HepG2 (cell line): ENCODE results near the gene LRIG1. TPM values are rescaled to one million over a fixed set of nuclear protein-coding genes. Genes with fewer than 3 reads are reported as not detected.

ENCODE experiments used
- ATM ChIP-seq: fragments of 450-650 bp; IDR thresholded peaks from 2 replicates; pipeline ENCODE4 v1.7.1; 2017; ENCODE audit warnings: mild to moderate bottlenecking, borderline replicate concordance
- DPF2 ChIP-seq: sonication (generic); formaldehyde crosslinking; IDR thresholded peaks from 2 replicates; pipeline ENCODE4 v1.4.0; 2020; ENCODE audit warnings: mild to moderate bottlenecking, low read depth, missing genetic modification reagents, borderline replicate concordance
- DRAP1 ChIP-seq: IDR thresholded peaks from 2 replicates; pipeline ENCODE4 v1.6.1; 2016; ENCODE audit warnings: missing genetic modification reagents, missing compliant biosample characterization
- KLF16 ChIP-seq, 2 experiments: sonication (generic) in 1 of 2; formaldehyde crosslinking in 1 of 2; IDR thresholded peaks; 2 replicates each; pipeline versions ENCODE4 v1.6.1 to v1.8.0; 2016 to 2023; ENCODE audit warnings: missing genetic modification reagents in 2 of 2, missing compliant biosample characterization in 1 of 2
- NR3C1 ChIP-seq: sonication (generic); formaldehyde crosslinking; IDR thresholded peaks from 2 replicates; pipeline ENCODE4 v1.4.0; 2020; ENCODE audit warnings: missing genetic modification reagents
- SETDB1 ChIP-seq: sonication (generic); formaldehyde crosslinking; IDR thresholded peaks from 2 replicates; pipeline ENCODE4 v1.5.1; 2020; ENCODE audit warnings: missing genetic modification reagents, mild to moderate bottlenecking, borderline replicate concordance
- SMC3 ChIP-seq: IDR thresholded peaks from 2 replicates; pipeline ENCODE4 v1.6.1; 2011; ENCODE audit warnings: low read length, improper control_type of control experiment
- THAP7 ChIP-seq: sonication (generic); formaldehyde crosslinking; IDR thresholded peaks from 2 replicates; pipeline ENCODE4 v1.8.1; 2023; ENCODE audit warnings: mild to moderate bottlenecking, missing genetic modification reagents
- ZBTB8A ChIP-seq: sonication (generic); formaldehyde crosslinking; IDR thresholded peaks from 2 replicates; pipeline ENCODE4 v1.4.0; 2020; ENCODE audit warnings: mild to moderate bottlenecking, low read depth, missing genetic modification reagents, borderline replicate concordance
- ZFP1 ChIP-seq: IDR thresholded peaks from 2 replicates; pipeline ENCODE4 v1.6.1; 2016
- ZFP37 ChIP-seq: sonication (generic); formaldehyde crosslinking; IDR thresholded peaks from 2 replicates; pipeline ENCODE4 v1.4.0; 2020; ENCODE audit warnings: missing genetic modification reagents, borderline replicate concordance
- ZFP62 ChIP-seq: sonication (generic); formaldehyde crosslinking; IDR thresholded peaks from 2 replicates; pipeline ENCODE4 v1.4.0; 2020; ENCODE audit warnings: missing genetic modification reagents
- ZFP82 ChIP-seq: sonication (generic); formaldehyde crosslinking; IDR thresholded peaks from 2 replicates; pipeline ENCODE4 v1.5.1; 2020; ENCODE audit warnings: mild to moderate bottlenecking, missing genetic modification reagents, borderline replicate concordance
- ZMYM3 ChIP-seq: sonication (generic); formaldehyde crosslinking; IDR thresholded peaks from 2 replicates; pipeline ENCODE4 v1.5.1; 2020; ENCODE audit warnings: mild to moderate bottlenecking, missing genetic modification reagents
- ZNF225 ChIP-seq: sonication (generic); formaldehyde crosslinking; IDR thresholded peaks from 2 replicates; pipeline ENCODE4 v1.4.0; 2020; ENCODE audit warnings: mild to moderate bottlenecking, missing genetic modification reagents
- ZNF264 ChIP-seq: sonication (generic); formaldehyde crosslinking; IDR thresholded peaks from 2 replicates; pipeline ENCODE4 v1.4.0; 2020; ENCODE audit warnings: missing genetic modification reagents
- ZNF274 ChIP-seq: sonication (generic); formaldehyde crosslinking; IDR thresholded peaks from 2 replicates; pipeline ENCODE4 v1.5.1; 2020; ENCODE audit warnings: mild to moderate bottlenecking, missing genetic modification reagents
- ZNF318 ChIP-seq: sonication (generic); formaldehyde crosslinking; IDR thresholded peaks from 2 replicates; pipeline ENCODE4 v1.4.0; 2020; ENCODE audit warnings: mild to moderate bottlenecking, missing genetic modification reagents
- ZNF552 ChIP-seq: sonication (generic); formaldehyde crosslinking; IDR thresholded peaks from 2 replicates; pipeline ENCODE4 v1.9.0; 2022; ENCODE audit warnings: missing genetic modification reagents, mild to moderate bottlenecking, borderline replicate concordance
- ZNF598 ChIP-seq: sonication (generic); formaldehyde crosslinking; IDR thresholded peaks from 2 replicates; pipeline ENCODE4 v1.5.1; 2020; ENCODE audit warnings: mild to moderate bottlenecking, missing genetic modification reagents, borderline replicate concordance
- ZNF619 ChIP-seq: sonication (generic); formaldehyde crosslinking; IDR thresholded peaks from 2 replicates; pipeline ENCODE4 v1.4.0; 2020; ENCODE audit warnings: mild to moderate bottlenecking, missing genetic modification reagents
- ZNF629 ChIP-seq: sonication (generic); formaldehyde crosslinking; conservative IDR thresholded peaks from 2 replicates; pipeline ENCODE4 v1.5.0; 2020; ENCODE audit warnings: missing genetic modification reagents
- ZNF7 ChIP-seq: IDR thresholded peaks from 2 replicates; pipeline ENCODE4 v1.6.1; 2016; ENCODE audit warnings: missing biosample characterization, missing genetic modification reagents
- polyA plus RNA-seq, 8 experiments: library from polyadenylated mRNA; depleted of rRNA in 3 of 8; stranded (reverse) in 7 of 8; unstranded in 1 of 8; fragments of >200 nt; fragmentation: Illumina TruSeq in 4 of 8; extraction: Trizol in 4 of 8; gene quantifications; 2 replicates each; pipeline versions ENCODE4 v1.2.1 to v1.2.3, GENCODE V29; 2011 to 2016; ENCODE audit warnings: low read depth in 4 of 8, missing spikeins in 1 of 8, mixed read lengths in 1 of 8; ENCODE audit not compliant: insufficient read depth in 1 of 8
- total RNA-seq, 5 experiments: library from RNA; depleted of rRNA; stranded (reverse); fragments of >200 nt; fragmentation: Illumina TruSeq; extraction: Trizol; gene quantifications; 2 replicates each; pipeline ENCODE4 v1.2.3, GENCODE V29; 2016; ENCODE audit warnings: low read depth in 1 of 5

The LRIG1 gene
- total and polyA plus RNA-seq, 2 of the 13 experiments (the other 11 are each of a cell fraction or from before 2014, with no cell fraction given) = 17.8 to 24.8 TPM

- TF ChIP-seq ZNF225 (CRISPR knock-in tag) = no peak
- no peak for TF ChIP-seq SETDB1 (CRISPR knock-in tag)
- TF ChIP-seq ZNF274 (CRISPR knock-in tag) = no peak
- no peak for TF ChIP-seq ZNF629
- peak; percentile 8; the same call in 1 of the 2 replicates for TF ChIP-seq ZNF7 (CRISPR knock-in tag)
- TF ChIP-seq ZNF264 (CRISPR knock-in tag) = no peak
- no peak for TF ChIP-seq ZNF318 (CRISPR knock-in tag)
- no peak for TF ChIP-seq ZNF552 (CRISPR knock-in tag)
- no peak for TF ChIP-seq ZNF598 (CRISPR knock-in tag)
- TF ChIP-seq ATM = no peak
- no peak for TF ChIP-seq THAP7
- TF ChIP-seq KLF16 (CRISPR knock-in tag; IDR thresholded peaks at IDR 0.05) = peak in 1 of 2 experiments; percentile 53; a peak in 1 of 4 replicates
- 0 out of 2 replicates have a peak, but pooled peaks have one; percentile 33 for TF ChIP-seq DRAP1
- TF ChIP-seq ZFP82 (CRISPR knock-in tag) = 0 out of 2 replicates have a peak, but pooled peaks have one; percentile 48
- no peak for TF ChIP-seq ZMYM3 (CRISPR knock-in tag)
- TF ChIP-seq NR3C1 = no peak
- TF ChIP-seq ZFP1 (CRISPR knock-in tag) = no peak
- TF ChIP-seq DPF2 (CRISPR knock-in tag) = peak; percentile 36; the same call in 1 of the 2 replicates
- TF ChIP-seq ZFP37 = no peak
- TF ChIP-seq ZNF619 (CRISPR knock-in tag) = no peak
- no peak for TF ChIP-seq ZBTB8A (CRISPR knock-in tag)
- no peak for TF ChIP-seq ZFP62 (CRISPR knock-in tag)
- TF ChIP-seq SMC3 = no peak
Measured at GRCh38 chr3:66475386-66476020, 25.3 kb downstream of the LRIG1 start (continued).
